Stomach smooth muscle (tissue), 2 donors: ENCODE results near the gene HERC3.

Experiments
- H3K27ac ChIP-seq: one replicate; pipeline ENCODE4 v1.7.0; 2013; ENCODE audit warnings: mild to moderate bottlenecking, low read length, inconsistent platforms
- H3K27me3 ChIP-seq, 2 donors: one replicate each; pipeline ENCODE4 v1.7.0; 2013; ENCODE audit warnings: low read length in 2 of 2; ENCODE audit not compliant: insufficient read depth in 2 of 2, control insufficient read depth in 1 of 2
- H3K36me3 ChIP-seq, 2 donors: one replicate each; pipeline ENCODE4 v1.7.0; 2013; ENCODE audit warnings: low read length in 2 of 2; ENCODE audit not compliant: control insufficient read depth in 2 of 2, insufficient read depth in 2 of 2
- H3K4me1 ChIP-seq: one replicate; pipeline ENCODE4 v1.7.0; 2013; ENCODE audit warnings: low read length; ENCODE audit not compliant: control insufficient read depth, insufficient read depth
- H3K4me3 ChIP-seq, 2 donors: one replicate each; pipeline ENCODE4 v1.7.0; 2013; ENCODE audit warnings: low read length in 2 of 2
- H3K9ac ChIP-seq, 2 donors: one replicate each; pipeline ENCODE4 v1.7.0; 2013; ENCODE audit warnings: low read length in 2 of 2, mild to moderate bottlenecking in 1 of 2
- H3K9me3 ChIP-seq, 2 donors: one replicate each; pipeline ENCODE4 v1.7.0; 2013; ENCODE audit warnings: low read length in 2 of 2; ENCODE audit not compliant: control insufficient read depth in 2 of 2
- donor health status: healthy.
- donor health status: Pancreatic carcinoma.

HERC3 gene

DNA sequence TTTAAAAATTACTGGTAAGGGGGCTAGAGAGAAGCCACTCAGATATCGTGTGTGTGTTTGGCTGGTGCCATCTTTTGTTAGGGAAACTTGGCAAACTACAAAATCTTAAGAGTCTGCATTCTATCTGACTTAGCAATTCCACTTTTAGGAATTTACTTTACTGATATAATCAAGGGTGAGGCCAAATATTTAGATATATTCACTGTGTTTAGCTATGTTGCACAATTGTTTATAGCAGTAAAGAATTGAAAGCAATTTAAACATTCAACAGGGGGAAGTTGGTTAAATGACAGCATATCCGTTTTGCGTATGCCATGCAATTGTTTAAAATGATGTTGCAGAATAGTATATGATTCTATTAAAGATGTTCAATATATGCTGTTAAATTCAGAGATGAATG is 6.4 kb upstream of the HERC3 start:
- no peak overlapping the region for H3K9ac ChIP-seq
- no peaks in the 10 kb centered on the region for H3K27me3 ChIP-seq
- H3K36me3 ChIP-seq: no peaks in the 10 kb centered on the region
- no peak overlapping the region for H3K4me3 ChIP-seq
- H3K27ac ChIP-seq: no peak overlapping the region
- peaks cover 1% of the 10 kb centered on the region for H3K4me1 ChIP-seq
- no peaks in the 10 kb centered on the region for H3K9me3 ChIP-seq

DNA sequence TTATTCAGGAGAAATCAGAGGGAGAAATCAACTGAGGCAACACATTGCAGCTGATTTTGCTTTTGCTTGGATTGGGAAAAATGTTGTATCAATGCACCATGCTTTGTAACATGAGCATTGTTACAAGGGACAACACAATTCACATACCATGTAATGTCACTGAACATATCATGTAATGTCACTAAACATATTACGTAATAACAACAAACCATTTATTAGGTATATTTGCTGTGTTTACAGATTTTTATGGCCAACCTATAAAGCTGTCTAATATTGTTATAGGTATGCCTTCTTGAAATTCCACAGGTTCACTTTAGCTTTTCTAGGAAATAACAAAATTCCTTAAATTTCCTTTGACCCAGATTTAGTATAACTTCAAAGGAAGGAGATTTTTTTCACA is 5.0 kb upstream of the HERC3 start:
- Histone ChIP-seq H3K4me1 (peaks cover 6% of the 10 kb centered on the region), H3K9ac (no peak overlapping the region), H3K4me3 (no peak overlapping the region), H3K36me3 (no peaks in the 10 kb centered on the region), H3K27me3 (no peaks in the 10 kb centered on the region), H3K9me3 (no peaks in the 10 kb centered on the region), H3K27ac (no peak overlapping the region)

DNA sequence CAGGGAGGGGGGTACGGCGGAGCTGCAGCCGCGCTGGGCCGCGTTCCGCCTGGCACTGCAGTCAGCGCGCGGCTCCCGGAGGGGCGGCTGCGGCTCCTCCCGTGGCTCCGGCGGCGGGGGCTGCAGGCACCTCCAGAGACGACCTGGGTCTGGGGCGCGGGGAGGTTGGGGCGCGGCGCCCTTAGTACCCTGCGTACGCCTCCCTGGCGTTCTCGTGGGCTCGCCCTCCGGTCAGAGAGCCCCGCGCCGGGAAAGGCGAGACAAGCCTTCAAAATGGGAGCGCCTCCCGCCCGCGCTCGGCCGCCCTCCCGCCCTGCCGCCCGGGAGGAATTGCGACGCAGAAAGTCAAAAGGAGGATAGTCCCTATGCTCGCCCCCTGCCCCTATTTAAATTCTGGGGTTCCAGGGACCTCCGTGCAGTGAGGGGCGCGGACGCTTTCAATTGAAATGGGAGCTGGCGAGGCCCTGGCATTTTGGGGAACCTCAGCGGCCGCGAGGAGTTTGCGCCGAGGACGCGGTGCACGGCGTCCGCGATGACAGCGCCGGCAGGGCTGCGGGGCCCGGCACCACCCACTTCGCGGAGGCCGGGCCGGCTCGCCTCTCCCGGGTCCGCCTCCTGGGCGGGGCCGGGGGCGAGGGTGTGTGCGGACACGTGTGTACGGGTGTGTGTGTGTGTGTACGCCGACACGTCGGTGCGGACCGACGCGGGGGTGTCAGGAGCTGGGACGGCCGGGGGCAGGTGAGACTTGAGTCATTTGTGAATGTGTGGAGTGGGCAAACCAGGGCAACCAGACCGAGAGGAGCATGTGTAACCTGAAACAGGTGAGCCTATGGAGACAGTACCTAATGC is 544 bp downstream of the HERC3 start:
- Histone ChIP-seq H3K9ac (peak overlapping the region; percentile 66 to 84), H3K36me3 (peaks cover 0 to 2% of the 10 kb centered on the region in 2 donors), H3K9me3 (no peaks in the 10 kb centered on the region), H3K27me3 (no peaks in the 10 kb centered on the region), H3K27ac (peak overlapping the region; percentile 81), H3K4me1 (peaks cover 11% of the 10 kb centered on the region), H3K4me3 (peak overlapping the region; percentile 83 to 85)

DNA sequence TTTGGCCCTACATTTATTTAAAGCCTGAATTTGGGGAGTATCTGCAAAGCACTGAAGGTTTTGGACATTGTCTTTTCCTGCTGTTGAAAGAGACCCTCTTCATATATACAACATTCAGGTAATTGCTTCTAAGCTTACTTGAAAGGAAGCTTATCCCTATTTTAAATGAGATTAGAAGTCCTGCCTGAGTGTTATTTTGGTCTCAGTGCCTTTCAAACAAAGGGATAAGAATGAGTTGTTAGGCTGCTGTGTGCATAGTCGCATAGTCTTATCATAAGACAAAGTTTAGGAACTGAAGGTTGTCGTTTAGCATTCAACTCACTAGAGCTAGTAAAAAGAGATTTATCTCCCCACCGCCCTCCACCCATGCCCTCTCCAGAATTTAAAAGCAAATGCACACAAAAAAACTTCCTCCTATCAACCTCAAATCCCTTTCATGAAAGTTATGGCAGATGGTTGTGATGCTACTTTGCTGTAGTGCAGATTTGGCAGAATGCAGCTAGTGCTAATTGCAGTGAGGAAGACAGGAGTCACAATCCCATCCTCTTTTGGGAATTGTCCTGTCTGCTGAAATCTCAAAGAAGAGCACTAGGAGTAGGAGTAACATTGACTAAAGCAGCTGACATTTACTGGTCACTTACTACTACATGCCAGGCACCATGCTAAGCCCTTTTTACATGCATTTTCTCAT is 5.8 kb downstream of the HERC3 start:
- Histone ChIP-seq H3K4me1 (peaks cover 7% of the 10 kb centered on the region), H3K27me3 (no peaks in the 10 kb centered on the region), H3K27ac (no peak overlapping the region), H3K36me3 (peaks cover 0 to 2% of the 10 kb centered on the region in 2 donors), H3K4me3 (no peak overlapping the region), H3K9me3 (no peaks in the 10 kb centered on the region), H3K9ac (no peak overlapping the region)

DNA sequence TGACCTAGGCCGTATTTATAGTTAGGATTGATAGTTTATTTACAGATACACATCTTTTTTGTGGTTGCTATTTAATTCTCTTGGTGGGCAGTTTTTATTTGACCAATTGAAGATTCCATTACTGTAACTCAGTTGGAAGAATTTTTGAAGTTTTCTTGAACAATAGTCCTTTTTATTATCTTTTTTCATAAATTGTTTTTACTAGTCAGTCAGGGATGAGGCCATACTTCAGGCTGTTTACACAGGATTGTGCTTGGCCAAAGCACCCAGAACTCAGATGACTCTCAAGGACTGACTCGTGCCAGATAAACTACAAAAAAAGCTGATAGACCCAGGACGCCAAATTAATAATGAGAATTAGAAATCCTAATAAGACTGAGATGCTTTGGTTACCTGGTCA is 7.0 kb downstream of the HERC3 start:
- H3K36me3 ChIP-seq: peaks cover 0 to 2% of the 10 kb centered on the region in 2 donors
- H3K9ac ChIP-seq: no peak overlapping the region
- no peaks in the 10 kb centered on the region for H3K9me3 ChIP-seq
- H3K4me3 ChIP-seq: no peak overlapping the region
- H3K4me1 ChIP-seq: peaks cover 3% of the 10 kb centered on the region
- peak overlapping the region; percentile 6 for H3K27ac ChIP-seq
- no peaks in the 10 kb centered on the region for H3K27me3 ChIP-seq

DNA sequence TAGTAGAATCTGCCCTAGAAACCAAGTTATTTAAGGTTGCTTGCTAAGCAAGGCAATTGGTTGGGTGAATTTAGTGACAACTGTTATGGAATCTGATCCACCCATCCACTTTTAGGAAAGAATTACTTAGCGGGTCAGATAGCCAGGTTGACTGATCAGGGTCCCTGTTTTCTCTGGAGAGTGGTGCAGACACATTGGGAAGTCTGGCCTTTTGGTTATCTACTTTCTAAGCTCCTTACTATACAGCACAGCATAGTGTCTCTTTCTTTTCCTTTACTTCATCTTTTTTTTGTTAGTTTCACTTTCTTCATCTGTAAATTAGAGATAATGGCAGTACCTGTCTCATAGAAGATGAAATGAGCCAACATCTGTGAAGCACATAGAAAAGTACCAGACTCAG is 7.4 kb downstream of the HERC3 start:
- H3K36me3 ChIP-seq: peaks cover 0 to 2% of the 10 kb centered on the region in 2 donors
- no peak overlapping the region for H3K9ac ChIP-seq
- peak overlapping the region; percentile 6 for H3K27ac ChIP-seq
- H3K9me3 ChIP-seq: no peaks in the 10 kb centered on the region
- H3K4me1 ChIP-seq: peaks cover 3% of the 10 kb centered on the region
- H3K27me3 ChIP-seq: no peaks in the 10 kb centered on the region
- no peak overlapping the region for H3K4me3 ChIP-seq

DNA sequence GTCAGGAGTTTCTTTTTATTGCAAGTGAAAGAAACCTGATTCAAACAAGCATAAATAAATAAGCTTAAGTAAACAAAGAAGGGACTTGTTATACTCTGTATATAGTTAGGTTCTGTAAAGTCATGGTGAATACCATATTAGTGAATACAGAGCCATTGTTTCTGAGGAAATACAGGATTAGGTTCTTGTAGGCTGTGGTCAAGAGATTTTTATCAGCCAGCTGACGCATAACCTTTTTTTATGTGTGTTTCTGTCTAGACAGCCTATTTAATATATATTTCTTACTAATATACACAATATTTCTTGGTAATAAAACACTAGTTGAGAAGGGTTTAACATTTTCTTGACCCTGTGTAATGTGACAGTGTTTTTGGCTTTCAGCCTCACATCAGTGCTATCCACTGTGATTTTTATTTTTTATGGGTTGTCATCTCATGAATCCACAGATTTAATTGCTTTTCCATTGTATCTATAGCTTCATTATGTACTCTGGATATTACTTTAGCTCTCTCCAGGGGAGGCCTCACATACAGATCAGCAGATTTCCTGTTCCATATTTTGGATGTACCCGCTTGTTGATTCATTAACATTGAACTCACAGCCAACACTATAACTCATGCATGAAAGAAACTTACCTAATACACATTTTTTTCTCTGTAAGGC is 8.0 kb downstream of the HERC3 start:
- peaks cover 0 to 2% of the 10 kb centered on the region in 2 donors for H3K36me3 ChIP-seq
- H3K4me1 ChIP-seq: peaks cover 3% of the 10 kb centered on the region
- no peaks in the 10 kb centered on the region for H3K27me3 ChIP-seq
- no peak overlapping the region for H3K4me3 ChIP-seq
- H3K27ac ChIP-seq: no peak overlapping the region
- H3K9ac ChIP-seq: no peak overlapping the region
- no peaks in the 10 kb centered on the region for H3K9me3 ChIP-seq

DNA sequence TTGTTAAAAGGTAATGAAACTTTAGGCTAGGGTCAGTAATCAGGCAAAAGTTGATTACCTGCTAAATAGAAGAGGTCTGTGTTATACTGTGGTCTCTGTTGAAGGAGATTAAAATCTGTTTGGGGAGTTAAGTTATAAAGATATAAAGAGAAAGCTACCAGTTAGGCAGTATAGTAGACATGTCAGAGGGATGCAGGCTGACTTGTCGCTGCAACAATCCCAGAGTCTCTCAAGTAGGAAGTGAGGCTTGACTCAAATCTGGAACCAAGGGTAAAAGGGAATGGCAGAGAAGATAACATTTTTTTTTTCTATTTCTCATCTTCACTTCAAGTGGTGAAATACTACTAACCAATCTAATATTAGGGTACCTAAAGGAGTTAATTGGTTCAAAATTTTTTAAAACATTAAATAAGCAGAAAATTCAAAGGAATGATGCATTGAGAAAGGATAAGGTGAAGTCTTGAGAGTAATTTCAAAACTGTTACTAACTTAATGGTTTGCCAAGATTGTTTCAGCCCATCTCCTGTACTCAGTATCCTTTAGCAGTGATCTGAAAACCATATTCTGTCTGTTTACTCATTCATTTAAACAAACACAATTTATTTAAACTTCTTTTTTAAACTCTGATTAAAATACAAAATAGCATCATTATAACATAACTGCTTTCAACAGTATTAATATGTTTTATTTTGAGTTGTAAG is 12.8 kb downstream of the HERC3 start:
- Histone ChIP-seq H3K27ac (no peak overlapping the region), H3K36me3 (peaks cover 8 to 15% of the 10 kb centered on the region in 2 donors), H3K4me1 (peaks cover 4% of the 10 kb centered on the region), H3K27me3 (no peaks in the 10 kb centered on the region), H3K4me3 (no peak overlapping the region), H3K9ac (no peak overlapping the region), H3K9me3 (no peaks in the 10 kb centered on the region)

DNA sequence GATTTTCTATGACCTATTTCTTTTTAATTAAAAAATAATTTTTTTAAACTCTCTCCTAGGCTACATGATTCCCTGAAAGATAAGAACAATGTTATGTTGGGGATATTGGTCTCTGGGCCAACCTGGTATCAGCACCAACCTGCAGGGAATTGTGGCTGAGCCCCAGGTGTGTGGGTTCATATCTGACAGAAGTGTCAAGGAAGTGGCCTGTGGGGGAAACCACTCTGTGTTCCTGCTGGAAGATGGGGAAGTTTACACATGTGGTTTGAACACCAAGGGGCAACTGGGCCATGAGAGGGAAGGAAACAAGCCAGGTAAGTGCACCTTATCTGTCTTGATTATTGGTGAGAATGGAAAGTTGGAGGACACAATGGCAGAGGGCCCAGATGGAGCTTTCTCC is 13.5 kb downstream of the HERC3 start:
- Histone ChIP-seq H3K9me3 (no peaks in the 10 kb centered on the region), H3K9ac (no peak overlapping the region), H3K4me3 (no peak overlapping the region), H3K27me3 (no peaks in the 10 kb centered on the region), H3K4me1 (peaks cover 10% of the 10 kb centered on the region), H3K36me3 (peaks cover 8 to 15% of the 10 kb centered on the region in 2 donors), H3K27ac (no peak overlapping the region)

DNA sequence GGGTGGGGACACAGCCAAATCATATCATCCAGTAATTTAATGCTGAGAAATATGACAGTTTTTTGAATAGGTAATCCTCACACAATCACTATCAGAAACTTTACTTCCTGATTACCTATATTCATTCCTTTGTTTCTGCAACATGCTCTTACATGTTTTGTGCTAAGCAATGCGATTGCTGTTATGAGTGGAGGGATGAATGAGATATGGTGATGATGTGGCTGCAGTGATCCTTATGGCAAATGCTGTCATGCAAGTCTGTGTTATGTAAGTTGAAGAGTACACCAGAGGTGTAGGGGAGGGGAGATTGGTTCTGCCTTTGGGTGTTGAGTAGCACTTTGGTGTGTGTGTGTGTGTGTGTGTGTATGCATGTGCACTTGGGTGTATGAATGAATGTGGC is 14.6 kb downstream of the HERC3 start:
- Histone ChIP-seq H3K4me3 (no peak overlapping the region), H3K36me3 (peaks cover 8 to 15% of the 10 kb centered on the region in 2 donors), H3K9ac (no peak overlapping the region), H3K27me3 (no peaks in the 10 kb centered on the region), H3K27ac (no peak overlapping the region), H3K4me1 (peaks cover 21% of the 10 kb centered on the region), H3K9me3 (no peaks in the 10 kb centered on the region)
